GM19239 (cell line): ENCODE results near the gene CDH12.

ENCODE experiments used
- DNase-seq: peaks from one replicate; pipeline ENCODE4 v3.0.0; 2011; ENCODE audit warnings: low spot score; ENCODE audit not compliant: insufficient read length
- FAIRE-seq: peaks from 2 replicates; lab custom pipeline; 2011; peaks lifted over from hg19 to GRCh38; lab: Jason Lieb, UNC

The CDH12 gene

DNA sequence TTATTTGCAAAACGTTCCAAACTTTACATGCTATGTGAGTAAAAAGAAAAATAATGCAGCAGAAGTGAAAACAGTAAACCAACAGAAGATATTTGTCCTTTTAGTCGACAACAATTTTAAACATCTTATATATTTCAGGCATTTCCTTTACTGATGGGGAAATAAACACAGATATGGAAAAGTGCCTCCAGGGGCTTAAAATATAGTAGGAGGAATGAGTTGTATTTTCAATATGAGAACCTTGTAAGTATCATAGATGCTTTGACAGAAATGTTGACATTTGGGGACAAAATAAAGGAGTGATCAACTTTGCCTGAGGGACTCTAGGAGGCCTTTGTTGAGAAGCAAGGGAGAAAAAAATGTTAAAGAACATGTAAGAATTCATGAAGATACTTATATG, 1043.5 kb downstream of the CDH12 start:
- FAIRE-seq (no peak), DNase-seq (no peak)

DNA sequence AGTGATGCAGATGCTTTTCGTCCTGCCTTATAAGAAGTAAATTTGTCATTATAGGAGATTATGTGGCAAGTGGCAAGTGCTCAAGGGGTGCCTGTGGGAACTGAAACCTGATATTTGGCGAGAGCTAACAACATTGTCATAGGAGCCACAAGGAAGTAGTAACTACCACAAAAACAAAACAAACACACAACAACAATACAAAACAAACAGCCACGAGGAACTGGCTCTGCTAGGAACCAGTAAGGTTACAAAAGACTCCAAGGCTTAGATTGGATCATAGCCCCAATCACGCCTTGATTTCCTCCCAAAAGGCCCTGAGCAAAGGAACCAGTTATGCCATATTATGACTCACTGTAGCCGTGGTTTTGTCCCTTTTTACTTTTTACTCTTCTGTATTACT, 1045.2 kb downstream of the CDH12 start:
- FAIRE-seq (no peak), DNase-seq (no peak)

DNA sequence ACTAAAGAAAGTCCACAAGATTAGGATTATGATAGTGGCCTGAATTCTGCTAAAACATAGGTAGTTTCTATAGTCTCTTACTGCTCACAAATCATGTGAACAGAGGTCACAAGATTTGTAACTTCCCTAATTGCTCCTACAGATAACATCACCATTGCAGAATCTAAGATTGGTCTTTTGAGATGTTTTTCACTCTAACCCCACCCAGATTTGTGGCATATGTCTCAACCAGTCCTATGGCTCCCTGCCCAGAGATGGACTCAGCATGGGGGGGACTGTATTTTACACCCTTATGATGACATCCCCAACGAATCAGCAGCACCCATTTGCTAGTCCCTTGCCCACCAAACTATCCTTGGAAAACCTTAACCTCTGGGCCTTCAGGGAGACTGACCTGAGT, 1046.2 kb downstream of the CDH12 start:
- FAIRE-seq (no peak), DNase-seq (no peak)

DNA sequence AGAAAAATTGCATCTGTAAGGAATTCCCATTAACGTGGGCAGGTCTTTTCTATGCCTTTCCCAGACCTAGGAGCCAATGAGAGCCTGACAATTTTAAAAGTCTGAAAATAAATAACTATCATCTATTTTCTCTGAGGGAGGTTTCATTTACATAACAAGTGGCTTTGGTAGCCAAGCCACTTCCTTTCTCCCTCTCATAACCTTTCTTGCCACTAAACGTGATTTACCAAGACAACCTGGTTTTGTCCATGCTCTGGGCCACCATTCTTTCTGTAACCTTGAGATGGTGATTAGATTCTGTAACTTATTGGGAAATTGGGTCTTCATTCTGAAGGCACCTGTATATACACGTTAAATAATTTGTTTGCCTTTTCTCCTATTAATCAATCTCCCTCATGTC, 1046.9 kb downstream of the CDH12 start:
- DNase-seq: no peak
- FAIRE-seq: no peak

DNA sequence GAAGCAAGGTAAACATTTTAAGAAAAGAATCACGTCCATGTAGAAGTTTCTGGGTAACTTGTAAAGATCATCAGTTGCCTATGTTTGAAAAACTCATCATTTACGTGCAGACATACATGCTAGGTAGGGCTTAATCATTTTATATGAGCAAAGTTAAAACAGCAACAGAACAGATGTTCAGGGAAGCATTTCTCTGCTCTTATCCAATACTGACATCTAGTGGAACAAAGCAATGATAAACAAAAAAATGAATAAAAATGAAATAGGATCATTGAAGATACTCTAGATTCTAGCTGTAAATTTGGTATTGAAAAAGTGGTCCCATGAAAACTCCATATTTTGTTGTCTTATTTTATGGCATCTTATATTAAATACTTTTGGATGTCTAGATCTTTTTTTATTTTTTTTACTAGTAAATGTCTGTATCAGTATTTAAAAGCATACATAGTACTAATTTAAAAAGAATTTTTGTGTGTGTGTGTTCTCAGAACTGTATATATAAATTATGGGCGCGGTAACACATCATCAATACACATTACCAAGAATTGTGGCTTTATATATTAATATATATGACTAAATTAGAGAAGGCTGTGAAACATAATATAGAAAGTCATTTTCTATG, 1050.2 kb downstream of the CDH12 start:
- DNase-seq (no peak), FAIRE-seq (no peak)

DNA sequence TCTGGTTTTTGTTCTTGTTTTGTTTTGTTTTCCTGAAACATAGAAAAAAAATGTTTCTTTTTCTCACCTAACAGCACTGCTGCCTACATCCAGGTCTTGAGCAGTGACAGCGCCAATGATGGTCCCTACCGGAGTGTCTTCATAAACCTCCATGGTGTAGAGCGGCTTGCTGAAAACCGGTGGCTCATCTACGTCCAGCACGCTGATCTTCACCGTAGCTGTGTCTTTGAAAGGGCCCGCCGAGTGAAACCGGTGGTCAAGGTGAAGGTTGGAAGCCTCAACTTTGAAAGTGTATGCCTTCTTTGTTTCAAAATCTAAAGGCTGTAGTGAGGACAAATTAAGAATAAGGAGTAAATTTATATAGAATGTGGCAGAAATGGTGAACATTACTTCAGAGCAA, 1051.0 kb downstream of the CDH12 start:
- DNase-seq (no peak), FAIRE-seq (no peak)

DNA sequence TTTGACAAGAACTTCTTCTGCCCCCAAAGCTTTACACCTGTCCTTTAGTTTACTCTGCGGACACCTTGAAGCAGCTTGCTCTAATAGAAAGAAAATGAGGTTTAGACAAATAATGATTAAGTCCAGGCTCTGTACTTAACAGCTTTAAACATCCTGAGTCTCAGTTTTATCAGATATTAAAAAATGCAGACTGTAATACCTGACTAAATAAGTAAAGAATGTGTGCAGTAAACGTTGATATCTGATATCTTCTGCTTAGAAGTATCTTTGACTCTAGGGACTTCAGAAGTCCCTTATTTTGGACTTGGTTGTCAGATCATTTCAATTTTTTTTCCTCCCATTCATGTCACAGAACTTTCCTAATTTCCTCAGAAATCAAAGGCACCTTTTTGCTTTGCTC, 1060.4 kb downstream of the CDH12 start:
- DNase-seq (no peak), FAIRE-seq (no peak)

DNA sequence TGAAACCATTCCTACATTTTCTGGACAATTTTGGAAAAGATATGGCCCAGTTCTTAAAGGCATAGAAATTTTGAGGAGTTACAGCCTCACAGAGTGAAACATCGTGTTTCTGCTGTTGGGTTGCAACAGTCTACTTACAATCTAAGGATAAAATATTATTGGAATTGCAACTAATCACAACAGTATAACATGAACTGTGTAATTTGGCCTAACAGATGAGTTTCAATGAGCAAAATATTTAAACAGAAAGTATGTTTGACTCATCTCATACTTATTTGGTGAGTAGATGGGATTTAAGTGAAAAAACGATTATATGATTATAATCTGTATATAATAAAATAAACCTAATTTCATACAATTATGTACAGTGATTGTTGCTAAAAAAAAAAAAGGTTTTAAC, 1061.8 kb downstream of the CDH12 start:
- FAIRE-seq (no peak), DNase-seq (no peak)

DNA sequence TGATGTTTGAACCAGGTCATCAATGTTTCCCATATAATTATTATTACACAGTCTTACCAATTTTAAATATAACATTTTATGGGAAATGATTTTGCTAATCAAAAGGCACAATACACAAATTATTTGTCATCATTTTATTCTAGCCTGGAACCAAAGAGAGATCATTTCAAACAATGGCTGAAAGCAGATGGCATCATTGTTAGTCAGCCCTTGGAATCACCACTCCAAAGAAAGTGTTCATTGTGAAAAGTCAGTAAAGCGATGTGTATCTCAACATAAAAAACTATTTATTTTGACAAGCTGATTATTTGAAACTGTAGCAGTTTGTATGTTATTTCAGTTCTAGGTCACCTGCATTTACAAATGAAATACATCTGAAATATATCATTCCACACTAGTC, 1068.7 kb downstream of the CDH12 start:
- no peak for FAIRE-seq
- DNase-seq: no peak

DNA sequence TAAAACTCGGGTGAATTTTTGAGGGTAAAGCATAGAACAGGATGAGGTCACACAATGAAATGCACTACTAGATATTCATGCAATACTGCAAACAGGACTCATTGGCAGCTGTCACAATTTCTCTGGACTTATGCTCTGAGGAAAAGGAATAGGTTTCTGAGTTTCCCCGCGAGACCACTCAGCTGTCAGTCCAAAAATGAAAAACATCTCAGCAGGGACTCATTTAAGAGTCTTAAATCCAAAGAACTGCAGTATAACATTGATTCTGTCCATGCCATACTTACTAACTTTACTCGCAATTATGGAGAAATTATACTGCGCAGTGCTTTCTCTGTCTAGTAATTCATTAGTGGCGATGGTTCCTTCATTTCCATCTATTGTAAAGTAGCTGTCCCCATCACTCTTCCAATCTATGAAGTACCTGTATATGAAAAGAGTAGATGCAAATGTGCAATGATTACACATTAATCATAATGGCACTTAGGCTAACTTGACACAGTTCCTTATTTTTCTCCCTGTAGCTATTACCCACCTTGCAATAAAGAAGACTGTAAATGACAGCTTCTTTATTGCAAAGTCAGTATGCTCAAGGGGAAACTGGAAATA, 1070.0 kb downstream of the CDH12 start:
- DNase-seq (no peak), FAIRE-seq (no peak)

DNA sequence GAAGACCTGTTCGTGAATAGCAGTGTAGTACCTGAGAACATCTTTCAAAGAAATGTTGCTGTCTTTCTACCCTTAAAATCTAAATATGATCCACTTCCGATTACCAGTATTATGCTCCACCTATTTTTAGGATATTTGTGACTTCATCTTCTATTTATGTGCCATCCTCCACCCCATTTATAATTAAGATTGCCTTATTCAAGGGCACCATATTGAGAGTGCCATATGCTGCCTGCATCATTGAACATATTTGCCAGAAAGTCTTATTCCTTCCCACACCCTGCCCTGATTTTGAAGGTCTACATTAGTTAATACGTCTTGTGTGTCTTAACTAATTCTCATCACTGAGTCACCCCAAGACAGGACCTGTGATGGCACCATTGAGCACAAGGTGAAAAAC, 1076.7 kb downstream of the CDH12 start:
- FAIRE-seq: no peak
- no peak for DNase-seq

DNA sequence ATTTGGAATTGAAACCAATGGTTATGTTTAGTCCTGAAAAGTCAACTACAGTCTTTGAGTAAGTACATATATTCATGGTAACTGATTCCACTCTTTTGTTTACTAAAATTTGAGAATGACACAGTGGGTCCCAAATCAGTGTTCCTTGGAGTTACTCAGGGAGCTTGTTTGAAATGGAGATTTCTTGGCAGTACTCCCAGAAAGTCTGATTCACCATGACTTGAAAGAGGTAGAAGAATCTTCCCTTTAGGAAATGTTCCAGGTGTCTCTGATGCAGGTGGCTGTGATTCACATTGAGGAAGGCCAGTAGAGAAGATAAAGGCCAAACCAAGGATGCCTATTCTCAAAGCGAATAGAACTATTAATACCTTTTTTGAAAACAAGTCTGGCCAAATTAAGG, 1078.3 kb downstream of the CDH12 start:
- DNase-seq (no peak), FAIRE-seq (no peak)

DNA sequence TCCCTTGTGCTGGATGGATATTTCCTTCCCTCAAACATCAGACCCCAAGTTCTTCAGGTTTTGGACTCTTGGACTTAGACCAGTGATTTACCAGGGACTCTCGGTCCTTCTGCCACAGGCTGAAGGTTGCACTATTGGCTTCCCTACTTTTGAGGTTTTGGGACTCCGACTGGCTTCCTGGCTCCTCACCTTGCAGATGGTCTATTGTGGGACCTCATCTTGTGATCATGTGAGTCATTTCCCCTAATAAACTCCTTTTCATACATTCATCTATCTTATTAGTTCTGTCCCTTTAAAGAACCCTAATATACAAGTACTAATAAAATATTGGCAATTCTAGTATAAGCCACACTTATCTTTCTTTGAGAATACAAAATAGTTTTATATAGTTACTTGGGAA, 1078.9 kb downstream of the CDH12 start:
- no peak for FAIRE-seq
- DNase-seq: no peak

DNA sequence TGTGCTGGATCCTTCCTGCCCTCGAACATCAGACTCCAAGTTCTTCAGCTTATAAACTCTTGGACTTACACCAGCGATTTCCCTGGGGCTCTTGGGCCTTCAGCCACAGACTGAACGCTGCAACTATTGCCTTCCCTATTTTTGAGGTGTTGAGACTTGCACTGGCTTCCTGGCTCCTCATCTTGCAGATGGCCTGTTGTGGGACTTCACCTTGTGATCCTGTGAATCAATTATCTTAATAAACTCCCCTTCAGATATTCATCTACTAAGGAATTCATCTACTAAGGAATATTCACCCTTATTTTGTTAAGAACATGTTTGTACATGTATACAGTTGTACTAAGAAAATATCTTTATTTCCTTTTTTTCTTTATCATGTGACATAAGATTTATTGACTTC, 1079.7 kb downstream of the CDH12 start:
- FAIRE-seq (no peak), DNase-seq (no peak)

DNA sequence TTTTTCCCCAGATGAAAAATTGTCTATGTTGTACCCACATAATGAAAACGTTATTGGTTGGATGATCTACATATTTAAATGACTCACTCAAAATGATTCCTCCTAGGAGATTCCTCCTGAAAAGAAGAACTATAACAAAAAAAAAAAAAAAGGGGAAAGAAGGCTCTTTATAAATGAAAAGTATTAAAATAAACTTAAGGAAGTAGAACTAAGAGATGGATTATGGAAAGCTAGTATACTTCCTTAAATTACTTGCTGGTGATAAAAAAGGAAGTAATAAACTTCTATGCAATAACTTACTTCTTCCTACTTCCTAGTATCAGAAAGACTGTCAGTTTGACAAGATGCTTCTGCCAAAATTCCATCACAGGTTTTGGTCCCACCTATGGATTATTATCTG, 1087.7 kb downstream of the CDH12 start:
- no peak for DNase-seq

DNA sequence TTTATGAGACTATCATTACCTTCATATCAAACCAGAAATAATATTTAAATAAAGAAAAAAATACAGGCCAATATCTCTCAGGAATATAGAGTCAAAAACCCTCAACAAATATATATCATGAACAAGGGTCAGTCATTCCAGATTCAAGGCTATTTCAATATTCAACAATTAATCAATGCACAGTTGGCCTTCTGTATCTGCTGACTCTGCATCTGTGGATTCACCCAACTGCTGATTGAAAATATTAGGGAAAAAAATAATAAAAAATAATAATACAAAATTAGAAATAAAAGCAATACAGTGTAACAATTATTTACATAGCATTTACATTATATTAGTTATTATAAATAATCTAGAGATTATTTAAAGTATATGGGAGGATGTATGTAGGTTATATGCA, 1114.0 kb downstream of the CDH12 start:
- no peak for DNase-seq

More for the DNA sequence above, 1087.7 kb downstream of the CDH12 start:
- no peak for FAIRE-seq

DNA sequence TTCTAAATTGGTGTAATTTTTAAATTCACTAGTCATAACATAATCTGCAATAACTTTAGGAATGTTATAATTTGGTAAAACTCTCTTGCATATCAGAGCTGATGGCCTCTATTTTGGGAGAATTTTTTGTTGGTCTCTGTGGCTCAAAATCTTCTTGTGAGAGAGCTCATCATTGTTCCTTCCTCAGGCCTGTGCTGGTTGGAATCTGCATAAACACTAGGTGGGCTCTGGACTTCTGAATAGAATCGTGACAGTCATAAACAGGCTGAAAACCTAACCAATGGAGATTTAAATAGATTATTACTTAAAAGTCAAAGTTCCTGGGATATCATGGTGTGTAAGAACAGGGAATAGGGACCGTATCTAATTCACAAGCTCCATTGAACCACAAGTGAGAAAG, 1129.6 kb downstream of the CDH12 start:
- no peak for DNase-seq
- no peak for FAIRE-seq

More for the DNA sequence above, 1114.0 kb downstream of the CDH12 start:
- FAIRE-seq: no peak

DNA sequence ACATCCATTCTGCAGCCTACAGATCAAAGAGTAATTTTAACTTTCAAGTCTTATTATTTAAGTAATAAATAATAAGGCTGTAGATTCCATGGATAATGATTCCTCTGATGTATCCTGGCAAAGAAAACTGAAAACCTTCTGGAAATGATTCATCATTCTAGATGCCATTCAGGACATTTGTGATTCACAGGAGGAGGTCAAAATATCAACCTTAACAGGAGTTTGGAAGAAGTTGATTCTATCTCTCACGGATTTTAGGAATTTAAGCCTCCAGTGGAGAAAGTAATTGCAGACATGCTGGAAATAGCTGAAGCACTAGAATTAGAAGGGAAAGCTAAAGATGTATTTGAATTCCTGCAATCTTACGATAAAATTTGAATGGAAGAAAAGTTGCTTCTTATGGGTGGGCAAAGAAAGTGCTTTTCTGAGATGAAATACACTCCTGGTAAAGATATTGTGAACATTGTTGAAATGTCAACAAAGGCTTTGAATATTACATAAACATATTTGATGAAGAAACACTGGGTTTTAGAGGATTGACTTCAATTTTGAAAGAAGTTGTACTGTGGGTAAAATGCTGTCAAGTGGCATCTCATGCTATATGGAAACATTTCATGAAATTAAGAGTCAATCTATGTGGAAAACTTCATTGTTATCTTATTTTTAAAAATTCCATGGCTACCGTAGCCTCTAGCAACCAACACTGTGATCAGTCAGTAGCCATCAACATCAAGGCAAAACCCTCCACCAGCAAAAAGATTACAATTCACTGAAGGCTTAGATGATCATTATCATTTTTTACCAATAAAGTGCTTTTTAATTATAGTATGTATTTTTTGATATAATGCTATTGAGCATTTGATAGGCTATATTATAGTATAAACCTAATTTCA, 1141.0 kb downstream of the CDH12 start:
- DNase-seq (no peak), FAIRE-seq (no peak)

DNA sequence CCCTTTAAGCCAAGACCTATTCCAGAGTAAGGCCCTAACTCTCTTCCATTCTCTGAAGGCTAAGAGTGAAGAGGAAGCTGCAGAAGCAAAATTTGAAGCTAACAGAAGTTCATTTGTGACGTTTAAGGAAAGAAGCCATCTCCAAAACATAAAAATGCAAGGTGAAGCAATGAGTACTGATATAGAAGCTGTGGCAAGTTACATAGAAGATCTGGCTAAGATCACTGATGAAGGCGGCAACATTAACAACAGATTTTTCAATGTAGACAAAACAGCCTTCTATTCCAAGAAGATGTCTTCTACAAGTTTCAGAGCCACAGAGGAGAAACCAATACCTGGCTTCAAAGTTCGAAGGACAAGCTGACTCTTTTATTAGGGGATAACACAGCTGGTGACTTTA, 1143.4 kb downstream of the CDH12 start:
- DNase-seq (no peak), FAIRE-seq (no peak)

DNA sequence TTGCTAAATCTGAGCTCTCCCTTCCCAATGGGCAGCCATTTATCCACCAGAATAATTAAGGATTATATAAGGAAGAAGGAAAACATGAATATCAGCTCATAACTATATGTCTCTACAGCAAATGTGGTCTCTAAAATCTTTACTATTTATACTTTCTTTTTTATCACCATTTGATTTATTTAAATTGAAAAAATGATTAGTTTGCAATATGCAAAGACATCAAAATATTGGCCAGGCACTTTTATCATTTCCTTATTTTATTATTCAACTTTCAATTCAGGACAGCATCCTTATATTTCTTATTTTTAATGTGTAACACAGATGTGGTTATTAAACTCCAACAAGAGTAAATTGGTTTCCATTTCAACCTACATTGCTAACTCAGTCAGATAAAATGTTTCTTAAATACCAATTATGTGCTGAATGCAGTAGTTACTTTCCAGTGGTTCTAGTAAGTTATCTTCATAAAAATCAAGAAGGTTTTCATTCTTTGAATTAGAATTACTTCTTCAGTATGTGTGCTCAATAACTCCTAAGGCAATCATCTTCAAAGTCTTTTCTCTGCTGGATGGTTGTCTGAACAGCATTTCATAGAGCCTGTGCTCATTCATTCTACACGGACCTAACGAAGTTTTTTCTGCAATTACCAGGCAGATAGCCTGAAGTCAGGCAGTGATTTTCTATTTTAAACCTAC, 1148.0 kb downstream of the CDH12 start:
- FAIRE-seq: no peak
- DNase-seq: no peak

DNA sequence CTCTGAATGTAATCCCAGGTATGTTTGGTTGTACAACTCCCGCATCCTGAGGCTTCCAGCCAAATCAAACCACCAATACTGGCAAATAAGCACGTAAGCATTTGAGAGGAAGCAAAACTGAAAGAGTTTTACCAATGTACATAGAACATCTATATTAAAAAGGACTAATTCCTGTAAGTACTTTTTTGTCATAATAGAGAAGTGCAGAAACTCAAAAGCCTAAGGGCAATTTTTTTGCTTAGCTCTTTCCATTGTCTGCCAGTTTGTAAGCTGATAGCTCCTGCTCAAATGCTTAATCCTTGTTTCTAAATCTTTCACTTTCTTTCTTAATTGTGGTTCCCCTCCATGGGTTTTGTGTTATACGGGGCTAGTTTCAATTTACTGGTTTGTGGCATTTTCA, 1151.8 kb downstream of the CDH12 start:
- FAIRE-seq (no peak), DNase-seq (no peak)
